ENCODE results near the gene VENTX. TPM values are rescaled to one million over a fixed set of nuclear protein-coding genes. Genes with fewer than 3 reads are reported as not detected.

The VENTX gene
- total and polyA plus RNA-seq, 2 of the 4 experiments (the other 2 are of a cell fraction), result not detected

- no peaks in the 10 kb centered on the region for H3K9me3 ChIP-seq (ENCODE audit: control insufficient read depth, insufficient read depth, low read length)
- H2AK9ac ChIP-seq (replicated peaks; ENCODE audit: low read depth, low read length, poor library complexity), result no peak overlapping the region
- intact Hi-C loops (cut with micrococcal nuclease) (no loop called here), in situ Hi-C loops (cut with MboI; ENCODE audit: low sequenced_read_pairs) (loop anchor here (25.0 kb wide), 1 partner anchor 608 kb away; no protein-coding TSS in a partner anchor), dilution Hi-C loops (cut with HindIII; ENCODE audit: low sequenced_read_pairs, unreplicated experiment) (no loop called here)
- no peak overlapping the region for H2BK20ac ChIP-seq (ENCODE audit: low read depth, low read length)
- no peak overlapping the region for H3K4me3 ChIP-seq (ENCODE audit: insufficient read depth, low read depth, low read length)
- H4K8ac ChIP-seq (ENCODE audit: low read depth in 2 of 2, low read length in 2 of 2), result no peak overlapping the region
- no peak overlapping the region for H3K18ac ChIP-seq (ENCODE audit: low read depth, low read length)
- CTCF ChIA-PET, result no interaction called here
- H3K4ac ChIP-seq (ENCODE audit: low read depth, low read length), result no peak overlapping the region
- no peaks in the 10 kb centered on the region for H3K9me1 ChIP-seq (ENCODE audit: insufficient read depth, low read length)
- no peak overlapping the region for H3K14ac ChIP-seq (replicated peaks; ENCODE audit: low read depth, low read length)
- H3K27me3 ChIP-seq (ENCODE audit: control insufficient read depth, insufficient read depth, low read length), result no peaks in the 10 kb centered on the region; the same call in 1 of the 2 replicates
- TF ChIP-seq POLR2A (IDR thresholded peaks at IDR 0.05; ENCODE audit: low read depth, low read length), result no peak
- TF ChIP-seq RCOR1 (IDR thresholded peaks at IDR 0.05; ENCODE audit: insufficient replicate concordance, low read length), result no peak
- TF ChIP-seq FOS (IDR thresholded peaks at IDR 0.05; ENCODE audit: low read depth, low read length), result no peak
- no peak for TF ChIP-seq MAZ (IDR thresholded peaks at IDR 0.05; ENCODE audit: borderline replicate concordance, low read depth, low read length)
- no peak for TF ChIP-seq CHD1 (IDR thresholded peaks at IDR 0.05; ENCODE audit: low read depth, low read length)
- TF ChIP-seq RFX5 (IDR thresholded peaks at IDR 0.05; ENCODE audit: low read depth, low read length), result no peak
- TF ChIP-seq CEBPB (IDR thresholded peaks at IDR 0.05; ENCODE audit: low read depth, low read length), result no peak
- no peak for TF ChIP-seq SMC3 (IDR thresholded peaks at IDR 0.05; ENCODE audit: low read depth, low read length)
- TF ChIP-seq MXI1 (IDR thresholded peaks at IDR 0.05; ENCODE audit: borderline replicate concordance, low read depth, low read length), result no peak
- TF ChIP-seq MAFK (IDR thresholded peaks at IDR 0.05; ENCODE audit: low read depth, low read length), result no peak
- TF ChIP-seq CTCF (conservative IDR thresholded peaks at IDR 0.05; ENCODE audit: low read depth, low read length), result no peak
- no peak for TF ChIP-seq ELK1 (IDR thresholded peaks at IDR 0.05; ENCODE audit: borderline replicate concordance, low read depth, low read length)
- TF ChIP-seq USF2 (IDR thresholded peaks at IDR 0.05; ENCODE audit: low read depth, low read length), result no peak
- TF ChIP-seq BHLHE40 (IDR thresholded peaks at IDR 0.05; ENCODE audit: low read depth, low read length), result no peak
- TF ChIP-seq NFE2L2 (IDR thresholded peaks at IDR 0.05; ENCODE audit: low read depth, low read length), result no peak
- TF ChIP-seq RAD21 (IDR thresholded peaks at IDR 0.05; ENCODE audit: low read length), result no peak
- no peak overlapping the region for H3K4me2 ChIP-seq (ENCODE audit: low read depth, low read length)
- no peak overlapping the region for H3K9ac ChIP-seq (ENCODE audit: low read depth, low read length)
- H3K56ac ChIP-seq (ENCODE audit: extremely low read depth, insufficient read depth, low read length), result no peak overlapping the region
- DNase-seq (no peak), ATAC-seq (ENCODE audit: low read depth) (no peak)
- no peak overlapping the region for H4K91ac ChIP-seq (ENCODE audit: insufficient read depth, low read depth, low read length)
- no peaks in the 10 kb centered on the region for H3K79me1 ChIP-seq (ENCODE audit: low read depth in 1 of 2, low read length in 2 of 2)
- H3K27ac ChIP-seq (ENCODE audit: insufficient read depth, low read length), result no peak overlapping the region
- H3K4me1 ChIP-seq (ENCODE audit: control insufficient read depth, insufficient read depth, low read length), result no peaks in the 10 kb centered on the region
- no TSS peak for BruUV-seq (replicated peaks)
- H3K36me3 ChIP-seq (ENCODE audit: control insufficient read depth, insufficient read depth, low read length), result peaks cover 4% of the 10 kb centered on the region; the same call in 1 of the 2 replicates
- no peak overlapping the region for H2BK120ac ChIP-seq (ENCODE audit: low read depth, low read length)
- no peak overlapping the region for H2BK15ac ChIP-seq (ENCODE audit: low read depth, low read length)
- H4K5ac ChIP-seq (ENCODE audit: low read depth, low read length), result no peak overlapping the region
- H2BK5ac ChIP-seq (ENCODE audit: low read depth, low read length, poor library complexity, severe bottlenecking), result no peak overlapping the region
- H2AFZ ChIP-seq (replicated peaks; ENCODE audit: low read length, poor library complexity), result no peak overlapping the region
- no peak overlapping the region for H2AK5ac ChIP-seq (ENCODE audit: low read depth, low read length)
- WGBS, 2 experiments (ENCODE audit: extremely low coverage in 2 of 2, insufficient read length in 1 of 2), result 92% methylated on average over 15 of the region's 20 CpGs; no CpG with 5 or more reads in 1 of the 2 experiments
- no peak overlapping the region for H3K23ac ChIP-seq (ENCODE audit: low read depth, low read length)
- POLR2A ChIA-PET (ENCODE audit: unreplicated experiment), result no interaction called here
- no peaks in the 10 kb centered on the region for H4K20me1 ChIP-seq (ENCODE audit: insufficient read depth, low read length)
These were observed 32.5 kb downstream of the VENTX start for GRCh38 chr10:133270204-133270603.
